OCI-LY1 (cell line): Measurements from ENCODE around the gene PNO1.

Source experiments
- H2AFZ ChIP-seq: fragments of 200-600 bp; sonication (generic), shearing (Covaris generic); 2 replicates; pipeline ENCODE4 v1.6.0; 2014; ENCODE audit warnings: antibody characterized with exemption, mild to moderate bottlenecking, low read length
- H3F3A ChIP-seq: fragments of 200-600 bp; sonication (generic), shearing (Covaris generic); 2 replicates; pipeline ENCODE4 v1.6.0; 2014; ENCODE audit warnings: mild to moderate bottlenecking, antibody characterized with exemption, low read length, moderate library complexity; ENCODE audit not compliant: insufficient read depth
- H3K27ac ChIP-seq: fragments of 200-600 bp; sonication (generic); 2 replicates; pipeline ENCODE4 v1.5.1; 2014; ENCODE audit warnings: low read length, mixed run types, mild to moderate bottlenecking, low read depth; ENCODE audit not compliant: poor library complexity, severe bottlenecking
- H3K27me3 ChIP-seq: fragments of 200-600 bp; sonication (generic); 2 replicates; pipeline ENCODE4 v1.6.0; 2014; ENCODE audit warnings: antibody characterized with exemption, mild to moderate bottlenecking, low read length, moderate library complexity; ENCODE audit not compliant: insufficient read depth
- H3K36me3 ChIP-seq: fragments of 200-600 bp; sonication (generic); 2 replicates; pipeline ENCODE4 v1.6.1; 2014; ENCODE audit warnings: mild to moderate bottlenecking, antibody characterized with exemption, low read length, moderate library complexity, mixed read lengths; ENCODE audit not compliant: insufficient read depth
- H3K4me1 ChIP-seq: fragments of 200-600 bp; sonication (generic); 2 replicates; pipeline ENCODE4 v1.5.1; 2014; ENCODE audit warnings: mild to moderate bottlenecking, low read length, moderate library complexity; ENCODE audit not compliant: insufficient read depth, severe bottlenecking
- H3K4me2 ChIP-seq: fragments of 200-600 bp; sonication (generic), shearing (Covaris generic); 2 replicates; pipeline ENCODE4 v1.6.1; 2014; ENCODE audit warnings: low read length
- H3K4me3 ChIP-seq: fragments of 200-600 bp; sonication (generic); 2 replicates; pipeline ENCODE4 v1.5.1; 2014; ENCODE audit warnings: low read length, low read depth, mild to moderate bottlenecking, mixed read lengths; ENCODE audit not compliant: poor library complexity, severe bottlenecking
- H3K79me2 ChIP-seq: fragments of 200-600 bp; shearing (Covaris generic); 2 replicates; pipeline ENCODE4 v1.6.1; 2016; ENCODE audit warnings: mixed run types, low read length, mixed read lengths; ENCODE audit not compliant: insufficient read depth
- H3K9ac ChIP-seq: fragments of 200-600 bp; sonication (generic), shearing (Covaris generic); 2 replicates; pipeline ENCODE4 v1.6.1; 2014; ENCODE audit warnings: mild to moderate bottlenecking, low read length, mixed read lengths
- H3K9me2 ChIP-seq: fragments of 200-600 bp; sonication (generic), shearing (Covaris generic); 2 replicates; pipeline ENCODE4 v1.6.1; 2014; ENCODE audit warnings: low read depth, mild to moderate bottlenecking, low read length, mixed read lengths
- H3K9me3 ChIP-seq: fragments of 200-600 bp; shearing (Covaris generic); 2 replicates; pipeline ENCODE4 v1.6.1; 2014; ENCODE audit warnings: low read length, mixed read lengths
- H4K20me1 ChIP-seq: fragments of 200-600 bp; sonication (generic), shearing (Covaris generic); 2 replicates; pipeline ENCODE4 v1.6.0; 2016; ENCODE audit warnings: mild to moderate bottlenecking, low read length; ENCODE audit not compliant: insufficient read depth
- EZH2 ChIP-seq: fragments of 200-600 bp; sonication (generic), shearing (Covaris generic); IDR thresholded peaks from 2 replicates; pipeline ENCODE4 v1.8.0; 2017; ENCODE audit warnings: borderline replicate concordance, mixed run types, mild to moderate bottlenecking, antibody characterized with exemption, low read length, moderate library complexity, mixed read lengths
- TF ChIP-seq, protein P1 (sequence below): fragments of 200-600 bp; sonication (generic), shearing (Covaris generic); IDR thresholded peaks from 2 replicates; pipeline ENCODE4 v1.5.1; 2017; ENCODE audit warnings: mild to moderate bottlenecking, antibody characterized with exemption, low read length, moderate library complexity, mixed read lengths

PNO1 gene

GRCh38 chr2:68125821-68126220 is 31.9 kb upstream of the PNO1 start:
- H3K4me2 ChIP-seq: no peak overlapping the region
- peaks cover 29% of the 10 kb centered on the region for H3K4me1 ChIP-seq
- H3K9ac ChIP-seq: no peak overlapping the region
- H3K79me2 ChIP-seq: no peaks in the 10 kb centered on the region
- no peak overlapping the region for H2AFZ ChIP-seq
- 0 out of 2 replicates have a peak, but pooled peaks cover 3% of the 10 kb centered on the region for H3F3A ChIP-seq
- H4K20me1 ChIP-seq: no peaks in the 10 kb centered on the region
- H3K4me3 ChIP-seq: no peak overlapping the region
- H3K36me3 ChIP-seq: no peaks in the 10 kb centered on the region
- TF ChIP-seq, protein P1, sequence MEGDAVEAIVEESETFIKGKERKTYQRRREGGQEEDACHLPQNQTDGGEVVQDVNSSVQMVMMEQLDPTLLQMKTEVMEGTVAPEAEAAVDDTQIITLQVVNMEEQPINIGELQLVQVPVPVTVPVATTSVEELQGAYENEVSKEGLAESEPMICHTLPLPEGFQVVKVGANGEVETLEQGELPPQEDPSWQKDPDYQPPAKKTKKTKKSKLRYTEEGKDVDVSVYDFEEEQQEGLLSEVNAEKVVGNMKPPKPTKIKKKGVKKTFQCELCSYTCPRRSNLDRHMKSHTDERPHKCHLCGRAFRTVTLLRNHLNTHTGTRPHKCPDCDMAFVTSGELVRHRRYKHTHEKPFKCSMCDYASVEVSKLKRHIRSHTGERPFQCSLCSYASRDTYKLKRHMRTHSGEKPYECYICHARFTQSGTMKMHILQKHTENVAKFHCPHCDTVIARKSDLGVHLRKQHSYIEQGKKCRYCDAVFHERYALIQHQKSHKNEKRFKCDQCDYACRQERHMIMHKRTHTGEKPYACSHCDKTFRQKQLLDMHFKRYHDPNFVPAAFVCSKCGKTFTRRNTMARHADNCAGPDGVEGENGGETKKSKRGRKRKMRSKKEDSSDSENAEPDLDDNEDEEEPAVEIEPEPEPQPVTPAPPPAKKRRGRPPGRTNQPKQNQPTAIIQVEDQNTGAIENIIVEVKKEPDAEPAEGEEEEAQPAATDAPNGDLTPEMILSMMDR: no peak
- TF ChIP-seq EZH2: no peak
- no peaks in the 10 kb centered on the region for H3K9me2 ChIP-seq
- no peaks in the 10 kb centered on the region for H3K9me3 ChIP-seq
- H3K27me3 ChIP-seq: no peaks in the 10 kb centered on the region
- H3K27ac ChIP-seq: no peak overlapping the region

- no peaks in the 10 kb centered on the region for H3K9me2 ChIP-seq
- H3K27ac ChIP-seq: no peak overlapping the region
- H2AFZ ChIP-seq: no peak overlapping the region
- H3F3A ChIP-seq: no peaks in the 10 kb centered on the region
- no peaks in the 10 kb centered on the region for H4K20me1 ChIP-seq
- TF ChIP-seq EZH2: no peak
- TF ChIP-seq, protein P1: no peak
- peaks cover 22% of the 10 kb centered on the region for H3K4me1 ChIP-seq
- no peak overlapping the region for H3K4me2 ChIP-seq
- H3K9ac ChIP-seq: no peak overlapping the region
- H3K9me3 ChIP-seq: no peaks in the 10 kb centered on the region
- H3K36me3 ChIP-seq: no peaks in the 10 kb centered on the region
- H3K27me3 ChIP-seq: no peaks in the 10 kb centered on the region
- no peaks in the 10 kb centered on the region for H3K79me2 ChIP-seq
- no peak overlapping the region for H3K4me3 ChIP-seq
These were observed 31.1 kb upstream of the PNO1 start for GRCh38 chr2:68126561-68126960.

DNA sequence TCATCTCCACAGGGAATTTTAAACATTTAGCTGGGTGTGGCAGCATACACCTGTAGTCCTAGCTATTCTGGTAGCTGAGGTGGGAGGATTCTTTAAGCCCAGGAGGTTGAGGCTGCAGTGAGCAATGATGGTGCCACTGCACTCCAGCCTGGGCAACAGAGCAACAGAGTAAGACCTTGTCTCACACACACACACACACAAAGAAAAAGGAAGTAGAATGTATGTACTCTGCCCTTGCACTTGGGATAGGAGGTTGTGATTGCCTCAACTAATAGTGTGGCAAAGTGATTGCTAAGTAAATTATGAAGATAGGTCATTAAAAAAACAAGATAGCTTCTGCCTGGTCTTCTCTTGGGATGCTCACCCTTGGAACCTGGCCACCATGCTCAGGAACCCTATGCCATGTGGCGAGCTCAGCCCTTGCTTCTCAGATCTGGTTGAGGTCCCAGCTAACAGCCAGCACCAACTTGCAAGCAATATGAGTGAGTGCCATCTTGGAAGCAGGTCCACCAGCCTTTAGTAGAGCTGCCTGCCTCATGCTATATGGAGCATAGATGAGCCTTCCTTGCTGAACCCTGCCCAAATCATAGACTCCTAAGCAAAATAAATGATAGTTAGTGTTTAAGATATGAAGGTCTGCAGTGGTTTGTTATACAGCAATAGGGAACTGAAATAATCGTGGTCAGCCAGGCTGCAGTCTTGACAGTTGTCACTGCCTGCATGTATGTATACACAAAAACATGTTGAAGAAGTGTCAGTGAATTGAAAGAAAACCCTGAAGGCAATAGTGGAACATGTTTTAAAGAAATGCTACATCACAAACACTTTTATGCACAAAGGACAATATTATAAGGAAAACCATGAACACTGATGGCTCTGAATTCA is 30.1 kb upstream of the PNO1 start:
- Histone ChIP-seq H3F3A (no peaks in the 10 kb centered on the region), H3K9ac (no peak overlapping the region), H2AFZ (no peak overlapping the region), H3K36me3 (no peaks in the 10 kb centered on the region), H4K20me1 (no peaks in the 10 kb centered on the region), H3K4me1 (peaks cover 11% of the 10 kb centered on the region), H3K4me2 (no peak overlapping the region), H3K4me3 (no peak overlapping the region), H3K9me2 (no peaks in the 10 kb centered on the region), H3K27me3 (no peaks in the 10 kb centered on the region), H3K27ac (no peak overlapping the region), H3K79me2 (no peaks in the 10 kb centered on the region), H3K9me3 (no peaks in the 10 kb centered on the region)
- TF ChIP-seq, protein P1: no peak
- TF ChIP-seq EZH2: no peak
